ENCODE measurements around the gene CIB4.
A peak's percentile ranks its signal among the peaks of the same experiment; 100 is the strongest.
"Not testable (repeated sequence)": the region's sequence is repeated elsewhere in the genome, so short reads cannot be mapped to it uniquely, and the experiment has no call there.

Gene CIB4

DNA sequence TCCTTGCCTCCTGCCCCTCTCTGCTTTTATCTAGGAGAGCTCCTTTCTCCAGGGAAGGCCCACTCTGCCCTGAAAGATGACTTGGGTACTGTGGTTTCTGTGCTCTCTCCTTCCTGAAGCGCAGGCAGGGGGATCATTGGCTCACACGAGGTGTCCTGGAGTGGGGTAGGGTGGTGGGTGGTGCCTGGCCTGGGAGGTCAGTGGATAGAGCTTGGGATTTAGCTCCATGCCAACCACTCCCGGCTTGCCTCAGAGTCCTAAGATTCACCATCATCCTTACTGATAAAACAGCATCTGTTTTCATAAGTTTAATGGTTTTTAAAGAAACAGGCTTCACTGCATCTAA is 63.1 kb downstream of the CIB4 start:
- no peak for DNase-seq (ENCODE audit: low read depth, low spot score)

DNA sequence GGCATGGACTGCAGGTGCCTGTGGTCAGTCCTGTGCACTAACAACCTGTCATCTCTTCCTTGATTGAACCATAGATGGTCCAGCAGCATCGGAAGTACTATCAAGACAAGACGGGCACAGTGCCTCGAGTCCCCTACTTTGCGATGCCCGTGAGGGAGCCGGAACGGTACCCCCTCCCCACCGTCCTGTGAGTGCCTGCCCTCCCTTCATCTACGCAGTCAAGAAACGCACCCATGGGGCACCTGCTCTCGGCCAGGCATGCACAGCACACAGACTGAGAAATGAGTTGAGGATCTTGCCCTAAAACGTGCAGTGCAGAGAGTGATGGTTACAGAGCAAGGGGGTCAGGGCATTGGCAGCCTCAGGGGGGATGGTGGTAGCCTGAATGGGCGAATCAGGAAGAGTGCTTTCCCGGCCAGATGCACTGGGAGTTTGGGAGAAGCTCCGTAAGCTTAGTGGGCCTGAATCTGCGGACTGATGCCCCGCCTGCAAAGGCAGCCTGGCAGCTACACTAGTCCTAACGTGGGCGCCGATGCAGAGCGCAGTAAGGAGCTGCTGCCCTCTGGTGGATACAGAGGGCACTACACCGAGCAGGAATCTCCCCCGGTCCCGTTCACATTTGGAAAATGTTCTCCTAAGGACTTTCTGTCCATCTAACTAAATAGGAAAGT is 63.6 kb downstream of the CIB4 start:
- DNase-seq (ENCODE audit: low read depth, low spot score), result peak; percentile 38

More for the DNA sequence above, 63.1 kb downstream of the CIB4 start:
- no peak overlapping the region for H3K4me3 ChIP-seq (ENCODE audit: low read length)

GRCh38 chr2:26576565-26577441 is 64.4 kb downstream of the CIB4 start:
- DNase-seq (ENCODE audit: low read depth, low spot score), result no peak
- H3K4me3 ChIP-seq (ENCODE audit: low read length), result no peak overlapping the region

More for the DNA sequence above, 63.6 kb downstream of the CIB4 start:
- H3K4me3 ChIP-seq (ENCODE audit: low read length), result no peak overlapping the region

- DNase-seq (ENCODE audit: low read depth, low spot score), result no peak
- no peak overlapping the region for H3K4me3 ChIP-seq (ENCODE audit: low read length)
Observed at GRCh38 chr2:26575836-26576564, 65.2 kb downstream of the CIB4 start.

DNA sequence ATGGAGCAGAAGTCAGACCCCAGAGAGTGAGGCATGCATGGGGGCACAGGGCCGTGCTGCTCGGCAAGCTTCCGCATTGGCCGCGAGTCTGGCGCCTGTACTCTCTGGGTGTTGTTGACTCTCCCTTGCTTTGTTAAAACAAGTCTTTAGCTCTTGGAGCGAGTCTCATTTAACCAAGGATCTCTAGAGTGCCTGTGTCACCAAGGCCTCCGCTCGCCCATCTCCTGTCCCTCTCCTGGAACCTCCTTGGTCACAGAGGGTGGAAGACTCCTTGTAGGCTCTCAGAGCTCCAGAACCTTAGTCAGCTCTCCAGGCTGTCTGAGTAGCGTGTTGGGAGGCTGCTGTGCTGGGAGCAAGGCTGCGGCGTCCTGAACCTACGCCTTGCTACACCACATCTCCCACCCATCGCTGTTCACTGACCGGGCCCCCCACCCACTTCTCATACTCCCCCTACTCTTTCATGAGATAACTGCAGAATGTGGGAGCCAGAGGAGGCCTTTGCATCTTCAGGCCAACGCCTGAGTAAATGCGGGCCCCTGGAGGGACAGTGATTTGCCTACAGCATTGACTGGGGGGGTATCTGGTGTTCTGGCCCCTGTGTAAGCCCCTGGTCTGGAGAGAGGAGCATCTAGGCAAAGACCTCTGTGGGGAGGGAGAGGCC is 66.1 kb downstream of the CIB4 start:
- no peak overlapping the region for H3K4me3 ChIP-seq (ENCODE audit: low read length)
- no peak for DNase-seq (ENCODE audit: low read depth, low spot score)

DNA sequence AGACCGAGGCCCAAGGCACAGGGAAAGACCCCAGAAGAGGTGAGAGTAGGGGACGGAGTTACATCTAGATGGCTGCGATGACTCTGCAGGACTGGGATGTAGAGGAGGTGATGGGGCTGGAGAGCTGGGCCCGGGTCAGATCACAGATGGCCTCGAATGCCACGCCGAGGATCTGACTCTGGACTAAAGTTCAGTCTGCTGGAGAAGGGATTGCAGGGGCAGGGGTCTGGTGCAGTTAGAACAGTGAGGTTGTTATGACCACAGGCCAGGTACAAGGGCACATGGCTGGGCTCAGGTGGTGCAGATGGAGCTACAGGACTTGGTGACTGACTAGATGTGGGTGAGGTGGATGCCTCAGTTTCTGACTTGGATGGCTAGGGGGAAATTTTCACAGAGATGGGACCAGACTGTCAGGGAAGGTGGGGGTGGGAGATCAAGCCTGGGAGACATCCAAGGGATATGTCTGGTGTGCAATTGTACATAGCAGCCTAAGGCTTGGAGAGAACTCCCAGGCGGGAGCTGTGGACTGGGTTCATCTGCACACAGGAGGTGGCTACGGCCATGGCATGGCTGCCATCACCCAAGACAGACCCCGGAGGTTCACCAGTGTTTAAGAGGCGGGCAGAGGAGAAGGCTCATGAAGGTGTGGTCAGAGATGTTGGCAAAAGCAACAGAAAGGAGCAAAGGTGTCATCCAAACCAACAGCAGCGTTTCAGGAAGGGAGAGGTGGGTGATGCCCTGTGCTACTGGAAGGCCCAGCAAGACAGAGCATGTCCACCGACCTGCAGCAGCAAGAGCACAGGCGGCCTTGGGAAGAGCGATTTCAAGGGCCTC is 66.9 kb downstream of the CIB4 start:
- DNase-seq (ENCODE audit: low read depth, low spot score), result no peak
- H3K4me3 ChIP-seq (ENCODE audit: low read length), result no peak overlapping the region

DNA sequence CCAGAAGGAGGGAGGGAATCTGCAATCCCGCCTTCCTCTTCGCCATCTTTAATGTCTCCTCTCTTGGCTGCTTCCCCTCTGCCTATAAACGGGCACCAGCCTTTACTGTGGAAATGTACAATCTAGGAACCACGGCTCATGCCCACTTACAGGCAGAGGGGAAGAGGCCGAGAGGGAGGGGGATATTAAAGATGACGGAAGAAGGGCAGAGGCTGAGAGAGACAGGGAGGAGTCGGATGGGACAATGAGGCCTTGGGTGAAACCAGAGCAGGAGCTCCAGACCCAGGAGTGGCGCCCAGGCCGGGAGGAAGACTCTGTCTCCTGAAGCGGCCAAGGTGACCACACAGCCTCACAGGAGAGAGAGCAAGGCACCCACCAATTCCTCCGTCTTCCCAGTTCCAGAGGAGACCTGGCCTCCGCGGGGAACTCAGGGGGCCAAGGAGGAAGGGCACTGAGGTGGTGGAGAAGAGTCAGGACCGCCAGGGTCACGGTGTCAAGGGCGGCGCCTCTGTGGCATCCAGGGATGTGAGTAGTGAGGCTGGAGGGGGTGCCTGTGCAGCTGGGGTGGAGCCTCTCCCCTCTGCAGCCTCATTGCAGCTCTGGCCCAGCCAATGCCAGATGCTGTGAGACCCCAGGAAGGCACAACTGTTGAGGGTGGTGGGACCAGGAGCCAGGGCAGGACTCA is 67.8 kb downstream of the CIB4 start:
- no peak for DNase-seq (ENCODE audit: low read depth, low spot score)
- H3K4me3 ChIP-seq (ENCODE audit: low read length), result no peak overlapping the region

DNA sequence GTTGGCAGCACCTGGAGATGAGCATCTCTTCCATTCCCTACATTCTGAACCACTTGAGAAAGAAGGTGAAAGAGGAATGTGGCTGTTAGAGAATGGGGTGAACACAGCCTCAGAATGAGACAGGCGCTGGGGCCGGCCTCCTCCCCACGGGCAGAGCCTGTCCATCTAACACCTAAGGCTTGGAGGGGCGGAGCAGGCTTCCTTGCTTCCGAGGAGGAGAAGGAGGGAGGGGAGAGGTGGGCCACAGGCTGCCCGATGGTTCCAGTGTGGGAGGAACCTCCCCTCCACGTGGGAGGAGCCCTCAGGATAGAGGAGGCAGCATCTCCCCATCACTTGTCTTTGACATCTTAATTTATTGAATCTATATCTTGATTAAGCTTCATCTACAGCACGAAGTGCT is 68.6 kb downstream of the CIB4 start:
- no peak overlapping the region for H3K4me3 ChIP-seq (ENCODE audit: low read length)
- DNase-seq (ENCODE audit: low read depth, low spot score), result no peak

- no peak for DNase-seq (ENCODE audit: low read depth, low spot score)
- H3K4me3 ChIP-seq (ENCODE audit: low read length), result no peak overlapping the region
Observed at GRCh38 chr2:26571316-26571715, 69.8 kb downstream of the CIB4 start.

GRCh38 chr2:26570083-26570430 is 71.1 kb downstream of the CIB4 start:
- no peak overlapping the region for H3K4me3 ChIP-seq (ENCODE audit: low read length)
- DNase-seq (ENCODE audit: low read depth, low spot score), result no peak

- DNase-seq (ENCODE audit: low read depth, low spot score), result no peak
- no peak overlapping the region for H3K4me3 ChIP-seq (ENCODE audit: low read length)
Observed at GRCh38 chr2:26569216-26570082, 71.7 kb downstream of the CIB4 start.

DNA sequence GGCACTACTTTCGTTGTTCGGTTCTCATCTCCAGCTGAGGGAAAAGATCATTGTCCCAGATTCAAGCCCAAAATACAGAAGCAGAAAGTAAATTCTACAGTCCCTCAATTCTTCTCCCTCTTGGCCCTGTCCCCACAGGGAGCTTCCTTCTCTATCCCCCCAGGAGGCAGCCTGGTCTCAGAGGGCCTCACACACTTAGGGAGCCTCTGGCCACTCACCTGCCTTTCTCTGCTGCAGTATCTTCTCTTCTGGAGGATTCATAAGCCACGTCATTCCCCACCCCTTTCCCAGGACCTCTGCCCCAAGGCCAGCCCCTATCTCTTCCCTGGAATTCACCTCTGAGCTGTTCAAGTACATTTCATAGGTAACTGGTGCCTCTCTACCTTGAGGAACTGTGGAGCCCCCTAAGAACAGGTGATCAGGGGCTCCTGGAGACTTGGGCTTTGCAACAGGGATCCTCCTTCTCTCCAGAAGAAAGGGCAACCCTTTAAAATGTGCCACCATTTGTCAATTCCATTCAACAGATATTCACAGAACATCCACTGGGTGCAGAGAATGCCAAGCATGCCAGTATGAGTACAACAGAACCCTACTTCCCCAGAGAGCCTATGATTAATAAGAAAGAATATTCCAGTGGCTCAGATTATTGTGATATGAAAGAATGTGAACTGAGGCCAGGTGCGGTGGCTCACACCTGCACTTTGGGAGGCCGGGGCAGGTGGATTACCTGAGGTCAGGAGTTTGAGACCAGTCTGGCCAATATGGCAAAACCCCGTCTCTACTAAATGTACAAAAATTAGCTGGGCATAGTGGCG is 72.9 kb downstream of the CIB4 start:
- no peak overlapping the region for H3K4me3 ChIP-seq (ENCODE audit: low read length)
- no peak for DNase-seq (ENCODE audit: low read depth, low spot score)

DNA sequence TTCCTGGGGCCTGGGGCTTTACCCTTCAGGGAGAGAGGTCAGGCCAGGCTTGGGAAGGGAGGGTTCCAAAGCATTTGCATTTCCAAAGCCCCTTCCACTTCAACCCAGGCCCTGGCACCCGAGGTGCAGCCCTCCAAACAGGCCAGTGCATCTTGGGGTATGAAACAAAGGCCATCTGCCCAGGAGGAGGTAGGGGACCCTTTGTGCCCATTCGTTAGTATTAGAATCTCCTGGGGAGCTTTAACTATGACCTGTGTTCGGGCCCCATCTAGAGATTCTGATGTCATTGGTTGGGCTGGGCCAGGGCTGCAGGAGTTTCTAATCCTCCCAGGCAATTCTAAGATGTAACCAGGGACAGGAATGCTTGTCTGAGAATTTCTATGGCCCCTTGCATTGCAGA is 73.6 kb downstream of the CIB4 start:
- H3K4me3 ChIP-seq (ENCODE audit: low read length), result no peak overlapping the region
- DNase-seq (ENCODE audit: low read depth, low spot score), result no peak

GRCh38 chr2:26566731-26567130 is 74.4 kb downstream of the CIB4 start:
- DNase-seq (ENCODE audit: low read depth, low spot score); H3K4me3 ChIP-seq (ENCODE audit: low read length): not testable (repeated sequence)

DNA sequence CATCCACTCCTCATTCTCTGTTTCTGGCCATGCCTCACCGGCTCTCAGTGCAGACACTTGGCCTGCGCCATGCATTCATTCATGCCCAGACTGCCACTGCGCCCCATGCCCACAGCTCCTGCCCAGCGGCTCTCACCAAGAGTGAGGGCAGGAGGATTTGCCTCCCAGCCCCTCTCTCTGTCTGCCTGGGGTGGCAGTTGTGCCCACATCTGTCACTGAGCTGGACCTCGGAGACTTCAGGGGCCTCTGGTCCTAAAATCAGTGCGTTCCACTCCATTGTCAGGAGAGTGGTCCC is 75.1 kb downstream of the CIB4 start:
- H3K4me3 ChIP-seq (ENCODE audit: low read length), result no peak overlapping the region
- no peak for DNase-seq (ENCODE audit: low read depth, low spot score)

GRCh38 chr2:26564121-26564644 is 77.0 kb downstream of the CIB4 start:
- H3K4me3 ChIP-seq (ENCODE audit: low read length), result no peak overlapping the region
- no peak for DNase-seq (ENCODE audit: low read depth, low spot score)

GRCh38 chr2:26563686-26564085 is 77.5 kb downstream of the CIB4 start:
- H3K4me3 ChIP-seq (ENCODE audit: low read length), result no peak overlapping the region
- DNase-seq (ENCODE audit: low read depth, low spot score), result no peak
